Liver (tissue), 9 donors: ENCODE data around the gene CELF2. TPM values are rescaled to one million over a fixed set of nuclear protein-coding genes. Genes with fewer than 3 reads are reported as not detected.

Experiments
- DNase-seq: peaks from one replicate; pipeline ENCODE4 v3.0.0-alpha.2; 2017; ENCODE audit warnings: low spot score
- H3K27ac ChIP-seq, 2 donors: one replicate each; pipeline ENCODE4 v1.7.0; 2013; ENCODE audit warnings: inconsistent platforms in 2 of 2, low read length in 2 of 2, control low read depth in 1 of 2, low read depth in 1 of 2, mild to moderate bottlenecking in 1 of 2
- H3K27me3 ChIP-seq, 4 donors: one replicate each; pipeline versions ENCODE4 v1.6.1 to v1.7.0; 2013; ENCODE audit warnings: low read length in 3 of 4, inconsistent platforms in 1 of 4, mild to moderate bottlenecking in 1 of 4, moderate library complexity in 1 of 4; ENCODE audit not compliant: control insufficient read depth in 4 of 4, insufficient read depth in 4 of 4
- H3K36me3 ChIP-seq, 4 donors: one replicate each; pipeline versions ENCODE4 v1.6.1 to v1.7.0; 2013; ENCODE audit warnings: low read length in 3 of 4, mild to moderate bottlenecking in 3 of 4, low read depth in 1 of 4, moderate library complexity in 1 of 4; ENCODE audit not compliant: control insufficient read depth in 4 of 4, insufficient read depth in 3 of 4
- H3K4me1 ChIP-seq, 4 donors: one replicate each; pipeline versions ENCODE4 v1.6.1 to v1.7.0; 2013; ENCODE audit warnings: low read length in 3 of 4, mild to moderate bottlenecking in 3 of 4, moderate library complexity in 1 of 4; ENCODE audit not compliant: control insufficient read depth in 4 of 4, insufficient read depth in 4 of 4
- H3K4me3 ChIP-seq, 3 donors: one replicate each; pipeline versions ENCODE4 v1.6.1 to v1.7.0; 2013; ENCODE audit warnings: low read length in 3 of 3, control low read depth in 1 of 3, low read depth in 1 of 3, mild to moderate bottlenecking in 1 of 3
- H3K9ac ChIP-seq, 2 donors: one replicate each; pipeline ENCODE4 v1.7.0; 2013; ENCODE audit warnings: low read length in 2 of 2, mild to moderate bottlenecking in 2 of 2, moderate library complexity in 2 of 2, control low read depth in 1 of 2, low read depth in 1 of 2
- H3K9me3 ChIP-seq, 4 donors: one replicate each; pipeline versions ENCODE4 v1.6.1 to v1.7.0; 2013; ENCODE audit warnings: low read length in 3 of 4; ENCODE audit not compliant: control insufficient read depth in 4 of 4
- EGR1 ChIP-seq, 2 donors: IDR thresholded peaks; 2 replicates each; pipeline ENCODE4 v1.6.1; 2016 to 2018; ENCODE audit warnings: antibody characterized with exemption in 2 of 2, low read depth in 2 of 2
- FOXA1 ChIP-seq: IDR thresholded peaks from 2 replicates; pipeline ENCODE4 v1.6.1; 2016; ENCODE audit warnings: antibody characterized with exemption
- FOXA2 ChIP-seq: IDR thresholded peaks from 2 replicates; pipeline ENCODE4 v1.6.1; 2016; ENCODE audit warnings: antibody characterized with exemption
- GABPA ChIP-seq, 2 donors: IDR thresholded peaks in 1 of 2; conservative IDR thresholded peaks in 1 of 2; 2 replicates each; pipeline ENCODE4 v1.6.1; 2016; ENCODE audit warnings: antibody characterized with exemption in 2 of 2, mild to moderate bottlenecking in 1 of 2, moderate library complexity in 1 of 2
- HNF4A ChIP-seq, 2 donors: conservative IDR thresholded peaks; 2 replicates each; pipeline ENCODE4 v1.6.1; 2016; ENCODE audit warnings: antibody characterized with exemption in 2 of 2, mild to moderate bottlenecking in 2 of 2
- HNF4G ChIP-seq: IDR thresholded peaks from 2 replicates; pipeline ENCODE4 v1.6.1; 2016; ENCODE audit warnings: antibody characterized with exemption
- JUND ChIP-seq, 2 donors: IDR thresholded peaks; 2 replicates each; pipeline ENCODE4 v1.6.1; 2016; ENCODE audit warnings: antibody characterized with exemption in 2 of 2
- NR2F2 ChIP-seq: IDR thresholded peaks from 2 replicates; pipeline ENCODE4 v1.6.1; 2016; ENCODE audit warnings: antibody characterized with exemption
- RAD21 ChIP-seq, 2 donors: IDR thresholded peaks; 2 replicates each; pipeline ENCODE4 v1.6.1; 2016; ENCODE audit warnings: antibody characterized with exemption in 2 of 2, mild to moderate bottlenecking in 2 of 2
- RXRA ChIP-seq, 2 donors: IDR thresholded peaks; 2 replicates each; pipeline ENCODE4 v1.6.1; 2017 to 2018; ENCODE audit warnings: antibody characterized with exemption in 2 of 2, mild to moderate bottlenecking in 1 of 2
- SP1 ChIP-seq: IDR thresholded peaks from 2 replicates; pipeline ENCODE4 v1.6.1; 2018; ENCODE audit warnings: antibody characterized with exemption, mild to moderate bottlenecking
- TAF1 ChIP-seq: conservative IDR thresholded peaks from 2 replicates; pipeline ENCODE4 v1.6.1; 2016; ENCODE audit warnings: antibody characterized with exemption, mild to moderate bottlenecking
- YY1 ChIP-seq: IDR thresholded peaks from 2 replicates; pipeline ENCODE4 v1.6.1; 2016; ENCODE audit warnings: antibody characterized with exemption, mild to moderate bottlenecking
- WGBS: extraction: QIAGEN DNeasy Blood & Tissue Kit; methylation state at CpG from one replicate; pipeline ENCODE4 v1.1.7; 2013; 5-methylcytosine and 5-hydroxymethylcytosine counted together
- polyA plus RNA-seq, 2 donors: library from polyadenylated mRNA; stranded (reverse) in 1 of 2; unstranded in 1 of 2; fragments of 200-250 nt in 1 of 2; fragments of >200 nt in 1 of 2; fragmentation: Nextera tagmentation in 1 of 2; extraction: Ambion mirVana in 1 of 2; gene quantifications; one replicate each; pipeline versions ENCODE4 v1.2.1 to v1.2.3, GENCODE V29; 2013 to 2015
- total RNA-seq, 2 donors: library from RNA; depleted of rRNA; stranded (reverse); fragments of >200 nt; gene quantifications; one replicate each; pipeline ENCODE4 v1.2.3, GENCODE V29; 2014
- TF ChIP-seq, protein P1 (sequence below): IDR thresholded peaks from 2 replicates; pipeline ENCODE4 v1.6.1; 2016; ENCODE audit warnings: antibody characterized with exemption, mild to moderate bottlenecking
- TF ChIP-seq, protein P2 (sequence below): IDR thresholded peaks from 2 replicates; pipeline ENCODE4 v1.6.1; 2016; ENCODE audit warnings: antibody characterized with exemption
- TF ChIP-seq, protein P3 (sequence below): IDR thresholded peaks from 2 replicates; pipeline ENCODE4 v1.6.1; 2016; ENCODE audit warnings: antibody characterized with exemption
- TF ChIP-seq, protein P4 (sequence below): fragments of 150-350 bp; IDR thresholded peaks from 2 replicates; pipeline ENCODE4 v1.5.1; 2017; ENCODE audit warnings: improper control_type of control experiment, low read depth, low read length; ENCODE audit not compliant: missing input control
- donor health status: healthy.
- donor health status: healthy.
- donor health status: healthy.
- donor health status: healthy.
- donor health status: healthy.

The CELF2 gene
- total and polyA plus RNA-seq, 4 donors, result 1.4 to 8.5 (median 5.6) TPM

DNA sequence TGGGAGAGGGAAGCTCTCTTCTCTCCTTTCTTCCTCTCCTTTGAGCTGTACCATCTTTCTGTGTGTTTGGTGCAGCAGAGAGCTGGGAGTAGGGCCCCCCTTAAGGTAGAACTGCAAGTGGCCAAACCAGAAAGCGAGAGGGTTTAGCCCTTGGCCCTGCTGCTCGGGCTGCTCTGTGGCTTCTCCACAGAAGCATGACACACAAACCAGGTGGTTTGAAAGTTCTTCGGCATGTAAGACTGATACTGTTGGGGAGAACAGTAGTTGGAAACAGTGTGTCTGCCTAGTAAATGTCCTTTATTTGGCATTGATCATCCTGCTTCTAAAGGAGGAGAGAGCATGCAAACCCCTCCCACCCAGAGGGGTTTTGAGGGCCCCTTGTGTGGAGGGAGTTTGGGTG is 277.8 kb downstream of the CELF2 start (continued):
- TF ChIP-seq, protein P1, sequence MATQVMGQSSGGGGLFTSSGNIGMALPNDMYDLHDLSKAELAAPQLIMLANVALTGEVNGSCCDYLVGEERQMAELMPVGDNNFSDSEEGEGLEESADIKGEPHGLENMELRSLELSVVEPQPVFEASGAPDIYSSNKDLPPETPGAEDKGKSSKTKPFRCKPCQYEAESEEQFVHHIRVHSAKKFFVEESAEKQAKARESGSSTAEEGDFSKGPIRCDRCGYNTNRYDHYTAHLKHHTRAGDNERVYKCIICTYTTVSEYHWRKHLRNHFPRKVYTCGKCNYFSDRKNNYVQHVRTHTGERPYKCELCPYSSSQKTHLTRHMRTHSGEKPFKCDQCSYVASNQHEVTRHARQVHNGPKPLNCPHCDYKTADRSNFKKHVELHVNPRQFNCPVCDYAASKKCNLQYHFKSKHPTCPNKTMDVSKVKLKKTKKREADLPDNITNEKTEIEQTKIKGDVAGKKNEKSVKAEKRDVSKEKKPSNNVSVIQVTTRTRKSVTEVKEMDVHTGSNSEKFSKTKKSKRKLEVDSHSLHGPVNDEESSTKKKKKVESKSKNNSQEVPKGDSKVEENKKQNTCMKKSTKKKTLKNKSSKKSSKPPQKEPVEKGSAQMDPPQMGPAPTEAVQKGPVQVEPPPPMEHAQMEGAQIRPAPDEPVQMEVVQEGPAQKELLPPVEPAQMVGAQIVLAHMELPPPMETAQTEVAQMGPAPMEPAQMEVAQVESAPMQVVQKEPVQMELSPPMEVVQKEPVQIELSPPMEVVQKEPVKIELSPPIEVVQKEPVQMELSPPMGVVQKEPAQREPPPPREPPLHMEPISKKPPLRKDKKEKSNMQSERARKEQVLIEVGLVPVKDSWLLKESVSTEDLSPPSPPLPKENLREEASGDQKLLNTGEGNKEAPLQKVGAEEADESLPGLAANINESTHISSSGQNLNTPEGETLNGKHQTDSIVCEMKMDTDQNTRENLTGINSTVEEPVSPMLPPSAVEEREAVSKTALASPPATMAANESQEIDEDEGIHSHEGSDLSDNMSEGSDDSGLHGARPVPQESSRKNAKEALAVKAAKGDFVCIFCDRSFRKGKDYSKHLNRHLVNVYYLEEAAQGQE, result no peak
- TF ChIP-seq TAF1 (no peak), RAD21 (IDR thresholded peaks at IDR 0.05) (no peak), SP1 (no peak)

DNA sequence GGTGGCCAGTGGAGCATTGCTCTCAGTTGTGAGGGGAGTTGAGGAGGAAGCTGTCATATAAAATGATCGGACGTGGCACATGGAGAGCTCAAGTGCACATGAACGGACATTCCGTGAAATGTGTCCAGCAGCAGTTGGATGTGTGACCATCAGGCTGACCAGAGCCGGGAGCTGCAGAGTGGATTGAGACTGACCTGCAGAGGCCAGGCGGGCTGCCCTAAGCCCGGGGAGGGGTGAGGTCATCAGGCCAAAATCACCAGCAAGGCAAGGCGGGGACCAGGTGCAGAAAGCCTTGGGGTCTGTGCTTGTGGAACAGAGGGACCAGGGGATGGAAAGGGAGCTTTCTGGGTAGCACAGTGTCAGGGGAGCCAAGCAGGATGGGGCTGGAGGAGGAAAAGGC is 279.5 kb downstream of the CELF2 start:
- no peaks in the 10 kb centered on the region for H3K27me3 ChIP-seq
- WGBS, result 93% methylated on average over 8 of the region's 8 CpGs
- peaks cover 0 to 3% (median 0%) of the 10 kb centered on the region in 4 donors for H3K4me1 ChIP-seq
- H3K27ac ChIP-seq, result no peak overlapping the region
- no peak for TF ChIP-seq NR2F2
- TF ChIP-seq HNF4A (conservative IDR thresholded peaks at IDR 0.05), result no peak
- no peak for TF ChIP-seq TAF1
- TF ChIP-seq RXRA (IDR thresholded peaks at IDR 0.05), result no peak
- TF ChIP-seq, protein P2, sequence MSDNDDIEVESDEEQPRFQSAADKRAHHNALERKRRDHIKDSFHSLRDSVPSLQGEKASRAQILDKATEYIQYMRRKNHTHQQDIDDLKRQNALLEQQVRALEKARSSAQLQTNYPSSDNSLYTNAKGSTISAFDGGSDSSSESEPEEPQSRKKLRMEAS, result no peak
- TF ChIP-seq FOXA1, result no peak
- TF ChIP-seq JUND (IDR thresholded peaks at IDR 0.05), result no peak
- TF ChIP-seq, protein P3, sequence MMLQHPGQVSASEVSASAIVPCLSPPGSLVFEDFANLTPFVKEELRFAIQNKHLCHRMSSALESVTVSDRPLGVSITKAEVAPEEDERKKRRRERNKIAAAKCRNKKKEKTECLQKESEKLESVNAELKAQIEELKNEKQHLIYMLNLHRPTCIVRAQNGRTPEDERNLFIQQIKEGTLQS, result no peak
- TF ChIP-seq YY1, result no peak
- no peak overlapping the region for H3K4me3 ChIP-seq
- H3K36me3 ChIP-seq, result no peaks in the 10 kb centered on the region
- H3K9ac ChIP-seq, result no peak overlapping the region
- no peaks in the 10 kb centered on the region for H3K9me3 ChIP-seq
- no peak for DNase-seq

DNA sequence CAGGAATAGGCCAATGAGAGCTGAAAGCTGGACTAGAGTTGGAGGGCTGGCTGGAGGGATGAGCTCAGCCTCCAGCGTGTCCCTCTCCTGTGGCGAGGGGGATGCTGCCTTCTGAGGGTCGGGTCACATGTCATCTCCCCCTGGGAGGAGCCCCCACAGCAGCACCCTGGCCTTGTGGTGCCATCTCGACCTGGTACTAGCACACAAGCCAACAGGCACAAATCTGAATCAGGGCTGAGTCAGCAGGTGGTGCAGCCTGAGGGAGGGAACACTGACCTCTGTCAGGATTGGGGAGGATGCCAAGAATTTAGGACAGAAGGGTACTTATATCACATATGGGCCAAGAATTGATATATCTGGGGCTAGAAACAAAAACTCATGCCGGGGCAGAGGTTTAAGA is 280.4 kb downstream of the CELF2 start:
- Histone ChIP-seq H3K9me3 (no peaks in the 10 kb centered on the region), H3K27ac (no peak overlapping the region), H3K36me3 (no peaks in the 10 kb centered on the region), H3K27me3 (no peaks in the 10 kb centered on the region), H3K9ac (no peak overlapping the region), H3K4me1 (peaks cover 0 to 3% (median 0%) of the 10 kb centered on the region in 4 donors), H3K4me3 (no peak overlapping the region)
- WGBS, result 83% methylated on average over 5 of the region's 5 CpGs
- no peak for DNase-seq
- TF ChIP-seq FOXA2, result no peak
- no peak for TF ChIP-seq HNF4G

DNA sequence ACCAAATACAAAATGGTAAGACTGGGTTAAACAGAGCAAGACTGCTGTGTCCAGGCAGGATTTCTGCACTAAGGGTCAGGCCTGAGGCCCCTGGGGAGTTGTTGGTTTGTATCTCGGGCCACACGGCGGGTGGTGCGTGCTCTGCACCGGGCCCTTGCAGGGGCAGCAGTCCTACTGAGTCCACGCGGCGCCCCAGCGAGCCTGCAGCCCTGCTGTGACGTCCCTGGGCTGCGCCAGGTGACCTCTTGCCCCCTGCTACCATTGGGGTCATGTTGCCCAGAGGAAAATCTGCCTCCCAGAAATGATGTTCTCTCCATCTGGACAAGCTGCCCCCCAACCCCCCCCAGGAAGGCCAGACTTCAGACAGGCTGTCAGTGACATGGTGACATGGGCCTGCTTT is 281.5 kb downstream of the CELF2 start:
- 93% methylated on average over 11 of the region's 11 CpGs for WGBS
- DNase-seq, result no peak
- H3K27ac ChIP-seq, result no peak overlapping the region
- peaks cover 0 to 3% (median 0%) of the 10 kb centered on the region in 4 donors for H3K4me1 ChIP-seq
- H3K4me3 ChIP-seq, result no peak overlapping the region
- no peaks in the 10 kb centered on the region for H3K27me3 ChIP-seq
- no peaks in the 10 kb centered on the region for H3K9me3 ChIP-seq
- H3K9ac ChIP-seq, result no peak overlapping the region
- no peaks in the 10 kb centered on the region for H3K36me3 ChIP-seq
- TF ChIP-seq, protein P4, sequence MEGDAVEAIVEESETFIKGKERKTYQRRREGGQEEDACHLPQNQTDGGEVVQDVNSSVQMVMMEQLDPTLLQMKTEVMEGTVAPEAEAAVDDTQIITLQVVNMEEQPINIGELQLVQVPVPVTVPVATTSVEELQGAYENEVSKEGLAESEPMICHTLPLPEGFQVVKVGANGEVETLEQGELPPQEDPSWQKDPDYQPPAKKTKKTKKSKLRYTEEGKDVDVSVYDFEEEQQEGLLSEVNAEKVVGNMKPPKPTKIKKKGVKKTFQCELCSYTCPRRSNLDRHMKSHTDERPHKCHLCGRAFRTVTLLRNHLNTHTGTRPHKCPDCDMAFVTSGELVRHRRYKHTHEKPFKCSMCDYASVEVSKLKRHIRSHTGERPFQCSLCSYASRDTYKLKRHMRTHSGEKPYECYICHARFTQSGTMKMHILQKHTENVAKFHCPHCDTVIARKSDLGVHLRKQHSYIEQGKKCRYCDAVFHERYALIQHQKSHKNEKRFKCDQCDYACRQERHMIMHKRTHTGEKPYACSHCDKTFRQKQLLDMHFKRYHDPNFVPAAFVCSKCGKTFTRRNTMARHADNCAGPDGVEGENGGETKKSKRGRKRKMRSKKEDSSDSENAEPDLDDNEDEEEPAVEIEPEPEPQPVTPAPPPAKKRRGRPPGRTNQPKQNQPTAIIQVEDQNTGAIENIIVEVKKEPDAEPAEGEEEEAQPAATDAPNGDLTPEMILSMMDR, result no peak
- no peak for TF ChIP-seq TAF1
- no peak for TF ChIP-seq EGR1 (IDR thresholded peaks at IDR 0.05; ENCODE audit: low read depth in 2 of 2)
- TF ChIP-seq, protein P3, result no peak
- TF ChIP-seq FOXA2, result no peak
- TF ChIP-seq YY1, result no peak
- no peak for TF ChIP-seq RXRA (IDR thresholded peaks at IDR 0.05)
- TF ChIP-seq HNF4A (conservative IDR thresholded peaks at IDR 0.05), result no peak
- TF ChIP-seq JUND (IDR thresholded peaks at IDR 0.05), result no peak
- TF ChIP-seq FOXA1, result no peak
- TF ChIP-seq, protein P1, result no peak
- TF ChIP-seq GABPA (IDR thresholded peaks at IDR 0.05 in 1 of 2, conservative IDR thresholded peaks at IDR 0.05 in 1 of 2), result no peak
- no peak for TF ChIP-seq HNF4G
- TF ChIP-seq NR2F2, result no peak
